HEK293T (cell line): ENCODE results near the gene GNB1L.

ENCODE experiments used
- CTCF ChIA-PET: fragments of 350-600 bp; formaldehyde crosslinking; extraction: SDS; loops from one replicate; lab custom pipeline; 2021; ENCODE audit warnings: antibody characterized with exemption, inconsistent platforms; lab: Yijun Ruan, JAX
- POLR2A ChIA-PET: fragments of 350-600 bp; formaldehyde crosslinking; extraction: SDS; loops from one replicate; lab custom pipeline; 2020; ENCODE audit warnings: antibody characterized with exemption, inconsistent platforms; lab: Yijun Ruan, JAX
- DNase-seq: peaks from one replicate; pipeline ENCODE4 v3.0.0; 2012; ENCODE audit warnings: mixed read lengths; ENCODE audit errors: extremely low spot score
- ARNT ChIP-seq: fragments of 450-650 bp; IDR thresholded peaks from 2 replicates; pipeline ENCODE4 v1.6.1; 2017; ENCODE audit warnings: mild to moderate bottlenecking
- BHLHE40 ChIP-seq: fragments of 450-650 bp; IDR thresholded peaks from 2 replicates; pipeline ENCODE4 v1.6.1; 2016; ENCODE audit warnings: mild to moderate bottlenecking, moderate library complexity, borderline replicate concordance
- CTBP1 ChIP-seq: fragments of 450-650 bp; IDR thresholded peaks from 2 replicates; pipeline ENCODE4 v1.6.1; 2016; ENCODE audit warnings: borderline replicate concordance
- ELF4 ChIP-seq: fragments of 450-650 bp; IDR thresholded peaks from 2 replicates; pipeline ENCODE4 v1.6.1; 2017; ENCODE audit warnings: antibody characterized with exemption
- FOXA1 ChIP-seq: fragments of 450-650 bp; IDR thresholded peaks from 2 replicates; pipeline ENCODE4 v1.6.1; 2016; ENCODE audit warnings: mild to moderate bottlenecking
- FOXK2 ChIP-seq: fragments of 450-650 bp; IDR thresholded peaks from 2 replicates; pipeline ENCODE4 v1.6.1; 2016; ENCODE audit warnings: mild to moderate bottlenecking
- FOXM1 ChIP-seq: fragments of 450-650 bp; IDR thresholded peaks from 2 replicates; pipeline ENCODE4 v1.6.1; 2017; ENCODE audit warnings: mild to moderate bottlenecking, borderline replicate concordance
- HDGF ChIP-seq: fragments of 450-650 bp; IDR thresholded peaks from 2 replicates; pipeline ENCODE4 v1.6.1; 2017; ENCODE audit warnings: antibody characterized with exemption, borderline replicate concordance
- L3MBTL2 ChIP-seq: fragments of 450-650 bp; conservative IDR thresholded peaks from 2 replicates; pipeline ENCODE4 v1.6.1; 2016; ENCODE audit warnings: mild to moderate bottlenecking
- LEF1 ChIP-seq: fragments of 450-650 bp; IDR thresholded peaks from 2 replicates; pipeline ENCODE4 v1.6.1; 2017; ENCODE audit warnings: mild to moderate bottlenecking, borderline replicate concordance
- NFRKB ChIP-seq: fragments of 450-650 bp; IDR thresholded peaks from 2 replicates; pipeline ENCODE4 v1.6.1; 2016; ENCODE audit warnings: mild to moderate bottlenecking, moderate library complexity
- PKNOX1 ChIP-seq: fragments of 450-650 bp; IDR thresholded peaks from 2 replicates; pipeline ENCODE4 v1.6.1; 2016
- SP1 ChIP-seq: fragments of 450-650 bp; IDR thresholded peaks from 2 replicates; pipeline ENCODE4 v1.6.1; 2017
- SUZ12 ChIP-seq: fragments of 450-650 bp; IDR thresholded peaks from 2 replicates; pipeline ENCODE4 v1.6.1; 2016; ENCODE audit warnings: mild to moderate bottlenecking
- TARDBP ChIP-seq: fragments of 450-650 bp; IDR thresholded peaks from 2 replicates; pipeline ENCODE4 v1.6.1; 2016
- ZNF384 ChIP-seq: fragments of 450-650 bp; IDR thresholded peaks from 2 replicates; pipeline ENCODE4 v1.6.1; 2016

GNB1L gene

GRCh38 chr22:19843107-19843856 is 11.4 kb downstream of the GNB1L start:
- CTCF ChIA-PET: no interaction called here

GRCh38 chr22:19842393-19843106 is 12.1 kb downstream of the GNB1L start:
- ChIA-PET CTCF (no interaction called here), POLR2A (interaction anchor here (1.1 to 1.9 kb wide), 3 partner anchors 9 to 13 kb away, joined by 4 to 15 read pairs (median 5); partner anchors contain the start of genes GNB1L and RTL10)
- no peak for TF ChIP-seq FOXM1
- 0 out of 2 replicates have a peak, but pooled peaks have one; percentile 4 for TF ChIP-seq PKNOX1
- no peak for TF ChIP-seq CTBP1
- TF ChIP-seq FOXA1: no peak
- TF ChIP-seq SP1: no peak
- no peak for TF ChIP-seq ARNT
- no peak for DNase-seq

More at GRCh38 chr22:19843107-19843856, 11.4 kb downstream of the GNB1L start:
- TF ChIP-seq L3MBTL2: no peak
- no peak for TF ChIP-seq HDGF
- TF ChIP-seq FOXK2: no peak
- no peak for TF ChIP-seq SP1
- no peak for DNase-seq
- POLR2A ChIA-PET: interaction anchor here (1.1 to 1.9 kb wide), 3 partner anchors 8 to 12 kb away, joined by 4 to 15 read pairs (median 5); partner anchors contain the start of genes GNB1L and RTL10

DNA sequence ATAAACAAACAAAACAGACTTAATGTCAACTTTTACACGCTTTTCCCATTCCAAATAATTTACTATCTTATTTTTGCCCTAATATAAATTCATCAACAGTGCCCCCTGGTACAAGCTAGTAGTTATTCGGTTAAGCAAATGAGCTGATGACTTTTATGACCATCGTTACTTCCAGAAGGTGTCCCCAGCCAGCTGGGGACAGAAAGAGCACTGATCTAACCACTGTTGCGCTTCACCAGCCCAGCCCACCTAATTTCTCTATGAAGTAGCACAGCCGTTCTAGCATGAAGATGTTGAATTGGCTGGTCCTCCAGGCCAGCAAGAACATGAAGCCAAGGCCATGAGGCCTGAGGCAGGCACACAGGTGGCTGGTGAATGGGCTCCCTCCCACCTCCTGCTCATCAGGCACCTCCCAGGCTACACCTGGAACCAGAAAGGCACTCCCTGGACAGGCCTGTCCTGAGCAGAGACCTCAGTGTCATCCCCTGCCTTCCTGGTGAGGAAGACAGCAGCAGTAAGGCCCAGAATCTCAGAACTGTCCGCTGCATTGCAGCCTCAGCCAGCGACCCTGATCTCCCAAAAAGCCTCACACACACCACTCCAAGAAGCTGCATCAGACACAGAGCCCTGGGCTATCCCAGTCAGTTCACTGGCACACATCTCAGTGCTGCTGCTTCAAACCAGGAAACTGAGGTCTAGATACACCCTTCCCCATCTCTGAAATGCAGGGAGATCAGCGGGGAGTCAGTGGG is 12.9 kb downstream of the GNB1L start:
- ChIA-PET CTCF (interaction anchor here (0.9 kb wide), 1 partner anchor 69 kb away, joined by 4 read pairs; no protein-coding TSS in a partner anchor), POLR2A (interaction anchor here (1.1 to 1.9 kb wide), 3 partner anchors 9 to 14 kb away, joined by 4 to 15 read pairs (median 5); partner anchors contain the start of genes GNB1L and RTL10)
- DNase-seq: no peak
- no peak for TF ChIP-seq FOXK2
- TF ChIP-seq SP1: no peak

DNA sequence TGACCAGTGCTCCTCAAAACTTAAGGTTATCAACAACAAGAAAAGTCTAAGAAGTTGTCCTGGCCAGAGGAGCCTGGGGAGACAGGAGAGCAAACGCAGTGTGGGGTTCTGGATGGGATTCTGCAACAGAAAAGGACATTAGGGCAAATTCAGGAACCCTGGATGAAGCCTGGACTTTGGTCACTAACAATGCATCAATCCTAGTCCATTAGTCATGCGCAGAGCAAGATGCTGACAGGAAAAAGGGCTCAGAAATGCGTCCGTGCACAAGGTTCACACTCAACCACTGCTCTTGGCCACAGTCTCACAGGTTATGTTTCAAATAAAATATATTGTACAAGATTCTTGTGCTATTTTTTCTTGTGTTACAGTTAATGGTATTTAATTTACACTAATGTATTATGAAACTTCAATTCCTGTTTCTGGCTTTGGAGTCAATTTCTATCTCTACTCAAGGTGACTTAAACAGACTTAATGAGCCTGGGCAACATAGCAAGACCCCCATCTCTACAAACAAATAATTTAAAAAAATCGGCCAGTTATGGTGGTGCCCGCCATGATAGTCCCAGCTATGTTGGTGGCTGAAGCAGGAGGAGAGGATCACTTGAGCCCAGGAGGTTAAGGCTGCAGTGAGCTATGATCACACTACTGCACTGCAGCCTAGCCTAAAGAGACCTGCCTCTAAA is 13.6 kb downstream of the GNB1L start:
- POLR2A ChIA-PET: no interaction called here
- TF ChIP-seq LEF1 (no peak), ARNT (no peak), FOXK2 (no peak), TARDBP (no peak), NFRKB (no peak), CTBP1 (no peak)
- CTCF ChIA-PET: interaction anchor here (0.9 kb wide), 1 partner anchor 69 kb away, joined by 4 read pairs; no protein-coding TSS in a partner anchor
- DNase-seq: no peak

GRCh38 chr22:19840059-19840458 is 14.6 kb downstream of the GNB1L start:
- TF ChIP-seq L3MBTL2 (no peak), FOXA1 (no peak), BHLHE40 (no peak), ELF4 (no peak), CTBP1 (no peak)
- ChIA-PET CTCF (no interaction called here), POLR2A (no interaction called here)
- DNase-seq: no peak

DNA sequence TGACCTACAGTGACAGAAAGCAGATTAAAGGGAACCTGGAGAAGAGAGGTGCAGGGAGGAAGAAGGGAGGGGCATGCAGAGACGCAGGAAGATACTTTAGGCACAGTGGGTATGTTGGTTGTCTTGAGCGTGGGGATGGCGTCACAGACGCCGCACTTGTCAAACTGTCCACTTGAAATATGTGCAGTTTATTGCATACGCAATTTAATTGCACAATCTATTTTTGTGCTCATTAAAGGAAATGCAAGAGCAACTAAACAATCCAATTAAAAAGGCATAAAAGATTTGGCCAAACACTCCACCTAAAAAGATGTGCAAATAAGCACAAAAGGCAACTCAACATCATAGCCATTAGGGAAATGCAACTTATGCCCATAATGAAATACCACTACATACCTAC is 16.8 kb downstream of the GNB1L start:
- POLR2A ChIA-PET: interaction anchor here (1.1 kb wide), 1 partner anchor 17 kb away, joined by 3 read pairs; no protein-coding TSS in a partner anchor
- CTCF ChIA-PET: no interaction called here
- TF ChIP-seq BHLHE40: no peak
- no peak for TF ChIP-seq CTBP1
- no peak for TF ChIP-seq FOXK2
- TF ChIP-seq FOXA1: no peak
- TF ChIP-seq PKNOX1: no peak
- TF ChIP-seq FOXM1: no peak
- TF ChIP-seq ARNT: no peak
- no peak for TF ChIP-seq HDGF
- DNase-seq: no peak

DNA sequence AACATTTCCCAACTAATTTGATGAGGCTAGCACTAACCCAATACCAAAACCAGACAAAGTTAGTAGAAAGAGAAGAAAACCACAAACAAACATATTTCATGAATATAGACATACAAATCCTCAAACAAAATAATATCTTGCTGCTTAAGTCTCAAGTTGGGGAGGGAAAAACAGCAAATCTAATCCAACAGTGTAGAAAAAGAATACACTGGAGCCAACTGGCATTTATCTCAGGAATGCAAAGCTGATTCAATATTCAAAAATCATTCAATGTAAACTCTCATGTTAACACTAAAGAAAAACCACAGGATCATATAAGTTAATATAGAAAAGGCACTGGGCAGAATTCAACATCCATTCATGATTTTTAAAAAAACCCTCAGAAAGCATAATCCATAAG is 18.2 kb downstream of the GNB1L start:
- no peak for DNase-seq
- POLR2A ChIA-PET: no interaction called here
- CTCF ChIA-PET: interaction anchor here (0.7 kb wide), 1 partner anchor 101 kb away, joined by 4 read pairs; no protein-coding TSS in a partner anchor
- TF ChIP-seq PKNOX1: no peak
- no peak for TF ChIP-seq ZNF384
- TF ChIP-seq L3MBTL2: no peak
- TF ChIP-seq FOXM1: no peak
- TF ChIP-seq SUZ12: no peak
- TF ChIP-seq CTBP1: no peak
- no peak for TF ChIP-seq ELF4
